T follicular helper cell (primary cell): Measurements from ENCODE around the gene CASD1.

Source experiments
- DNase-seq: peaks from one replicate; pipeline ENCODE4 v3.0.0-alpha.2; 2020; ENCODE audit warnings: low read depth

CASD1 gene

GRCh38 chr7:94512735-94513564 is 3.3 kb downstream of the CASD1 start:
- no peak for DNase-seq

- no peak for DNase-seq
Observed at GRCh38 chr7:94513565-94513860, 3.9 kb downstream of the CASD1 start.

GRCh38 chr7:94514140-94514889 is 4.7 kb downstream of the CASD1 start:
- no peak for DNase-seq

GRCh38 chr7:94514917-94515316 is 5.3 kb downstream of the CASD1 start:
- DNase-seq: no peak

- DNase-seq: no peak
Observed at GRCh38 chr7:94525923-94526322, 16.3 kb downstream of the CASD1 start.

GRCh38 chr7:94529516-94529915 is 19.9 kb downstream of the CASD1 start:
- DNase-seq: no peak

GRCh38 chr7:94530109-94530508 is 20.5 kb downstream of the CASD1 start:
- DNase-seq: no peak

- no peak for DNase-seq
Observed at GRCh38 chr7:94532676-94533075, 23.1 kb downstream of the CASD1 start.

GRCh38 chr7:94540428-94540827 is 30.8 kb downstream of the CASD1 start:
- DNase-seq: no peak

GRCh38 chr7:94547126-94547525 is 37.5 kb downstream of the CASD1 start:
- no peak for DNase-seq

GRCh38 chr7:94556028-94556427 is 46.4 kb downstream of the CASD1 start:
- no peak for DNase-seq

GRCh38 chr7:94557215-94557614 is 47.6 kb downstream of the CASD1 start:
- no peak for DNase-seq

- no peak for DNase-seq
Observed at GRCh38 chr7:94559972-94560371, 50.4 kb downstream of the CASD1 start.

GRCh38 chr7:94561841-94562514 is 52.4 kb downstream of the CASD1 start:
- DNase-seq: no peak

GRCh38 chr7:94562525-94562924 is 52.9 kb downstream of the CASD1 start:
- DNase-seq: no peak

GRCh38 chr7:94565247-94565894 is 55.8 kb downstream of the CASD1 start:
- DNase-seq: no peak

- DNase-seq: no peak
Observed at GRCh38 chr7:94567396-94567795, 57.8 kb downstream of the CASD1 start.

- no peak for DNase-seq
Observed at GRCh38 chr7:94571816-94572215, 62.2 kb downstream of the CASD1 start.

- no peak for DNase-seq
Observed at GRCh38 chr7:94575646-94576045, 66.0 kb downstream of the CASD1 start.

GRCh38 chr7:94576316-94576715 is 66.7 kb downstream of the CASD1 start:
- no peak for DNase-seq

- DNase-seq: no peak
Observed at GRCh38 chr7:94577357-94577756, 67.7 kb downstream of the CASD1 start.

GRCh38 chr7:94578614-94579013 is 69.0 kb downstream of the CASD1 start:
- no peak for DNase-seq
